KG1 (cell line): ENCODE measurements around the gene CIT.
"Not testable (repeated sequence)": the region's sequence is repeated elsewhere in the genome, so short reads cannot be mapped to it uniquely, and the experiment has no call there.

ENCODE experiments used
- DNase-seq: peaks from one replicate; lab custom pipeline; 2025; lab: John Stamatoyannopoulos, UW

The CIT gene

GRCh38 chr12:119678459-119678858 is 198.7 kb downstream of the CIT start:
- no peak for DNase-seq

- no peak for DNase-seq
Measured at GRCh38 chr12:119676573-119676972, 200.5 kb downstream of the CIT start.

- DNase-seq, result no peak
Measured at GRCh38 chr12:119676022-119676421, 201.1 kb downstream of the CIT start.

GRCh38 chr12:119674560-119674959 is 202.6 kb downstream of the CIT start:
- no peak for DNase-seq

- DNase-seq, result no peak
Measured at GRCh38 chr12:119673634-119674033, 203.5 kb downstream of the CIT start.

DNA sequence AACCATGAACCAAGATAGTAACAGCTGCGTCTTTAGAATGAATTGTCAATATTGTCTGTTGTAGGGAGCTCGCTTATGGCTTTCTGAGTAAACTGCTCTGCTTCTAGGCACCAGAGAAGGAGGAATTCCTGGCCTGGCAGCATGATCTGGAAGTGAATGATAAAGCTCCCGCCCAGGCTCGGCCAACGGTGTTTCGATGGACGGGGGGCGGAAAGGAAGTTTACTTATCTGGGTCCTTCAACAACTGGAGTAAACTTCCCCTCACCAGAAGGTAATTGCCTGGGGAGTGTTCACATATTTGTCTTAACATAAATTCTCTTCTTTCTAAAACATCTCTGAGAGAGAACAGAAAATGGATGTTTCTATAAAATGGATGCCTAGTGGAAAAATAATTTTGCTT is 204.9 kb downstream of the CIT start:
- no peak for DNase-seq

- no peak for DNase-seq
Measured at GRCh38 chr12:119671070-119671469, 206.1 kb downstream of the CIT start.

- no peak for DNase-seq
Measured at GRCh38 chr12:119669744-119670472, 207.2 kb downstream of the CIT start.

GRCh38 chr12:119668324-119668841 is 208.7 kb downstream of the CIT start:
- no peak for DNase-seq

GRCh38 chr12:119667577-119668323 is 209.4 kb downstream of the CIT start, which contains the start of gene PRKAB1:
Gene PRKAB1, plus strand, starts transcription at chr12:119668133. Its CDS starts 112 bp downstream, at chr12:119668245.
- DNase-seq, result peak; percentile 96

GRCh38 chr12:119666900-119667576 is 210.1 kb downstream of the CIT start:
- peak; percentile 35 for DNase-seq

DNA sequence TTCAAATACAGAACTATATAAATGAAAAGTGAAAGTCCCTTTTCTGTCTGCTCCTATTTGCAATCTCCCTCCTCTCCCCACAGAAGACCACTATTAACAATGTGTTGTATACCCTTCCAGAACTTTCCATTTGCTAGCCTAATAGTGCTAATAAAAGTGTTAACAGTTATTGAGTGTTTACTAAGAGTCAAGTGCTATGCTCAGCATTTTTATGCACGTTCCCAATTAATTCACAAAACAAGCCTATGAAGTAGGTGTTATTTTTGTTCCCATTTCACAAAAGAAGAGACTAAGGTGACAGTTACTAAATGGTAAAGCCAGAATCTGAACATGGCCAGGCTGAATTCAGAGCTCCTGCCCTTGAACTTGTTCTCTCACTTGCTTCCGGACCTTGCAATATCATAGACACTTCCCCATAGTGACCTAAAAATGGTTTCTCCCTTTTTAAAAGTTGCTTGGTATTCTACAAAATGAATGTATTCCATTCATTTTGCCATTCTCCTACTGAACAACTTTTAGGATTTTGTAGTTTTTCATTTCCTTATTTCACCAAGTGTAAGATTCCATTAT is 210.8 kb downstream of the CIT start:
- DNase-seq, result no peak

DNA sequence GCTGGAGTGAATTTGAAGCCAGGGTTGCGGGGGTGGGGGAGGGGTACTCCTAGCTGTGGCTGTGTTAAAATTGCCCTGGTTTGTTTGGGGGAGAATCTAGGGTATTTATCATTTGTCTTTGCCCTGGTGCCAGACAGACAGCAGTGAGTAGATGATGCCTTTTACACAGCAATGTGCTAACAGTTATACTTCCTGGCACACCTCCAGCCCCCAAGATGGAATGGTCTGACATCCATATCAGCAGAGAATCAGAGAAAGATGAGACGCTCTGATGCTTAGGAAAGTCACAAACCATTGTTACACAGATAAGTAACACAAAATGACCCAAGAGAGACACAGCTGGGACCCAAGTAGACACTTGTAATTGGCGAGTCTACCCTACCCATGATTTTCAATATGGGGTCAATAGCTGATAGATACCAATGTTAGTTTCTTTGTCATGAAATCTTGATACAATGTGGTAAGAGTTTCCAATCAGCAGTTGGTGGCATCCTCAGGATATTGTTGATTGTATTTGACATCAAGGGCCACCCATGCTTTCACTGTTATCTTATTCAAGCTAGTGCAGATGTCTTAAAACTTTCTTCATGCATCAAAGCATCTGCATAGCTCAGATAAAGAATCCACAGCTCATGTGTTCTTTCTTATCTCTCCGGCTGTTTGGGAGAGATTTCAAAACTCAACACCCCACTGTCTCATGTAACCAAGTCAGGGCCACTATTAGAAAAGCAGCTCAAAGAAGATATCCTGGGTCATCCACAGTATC is 211.8 kb downstream of the CIT start:
- no peak for DNase-seq

GRCh38 chr12:119664642-119665041 is 212.5 kb downstream of the CIT start:
- DNase-seq, result no peak

- DNase-seq, result no peak
Measured at GRCh38 chr12:119661882-119662281, 215.2 kb downstream of the CIT start.

DNA sequence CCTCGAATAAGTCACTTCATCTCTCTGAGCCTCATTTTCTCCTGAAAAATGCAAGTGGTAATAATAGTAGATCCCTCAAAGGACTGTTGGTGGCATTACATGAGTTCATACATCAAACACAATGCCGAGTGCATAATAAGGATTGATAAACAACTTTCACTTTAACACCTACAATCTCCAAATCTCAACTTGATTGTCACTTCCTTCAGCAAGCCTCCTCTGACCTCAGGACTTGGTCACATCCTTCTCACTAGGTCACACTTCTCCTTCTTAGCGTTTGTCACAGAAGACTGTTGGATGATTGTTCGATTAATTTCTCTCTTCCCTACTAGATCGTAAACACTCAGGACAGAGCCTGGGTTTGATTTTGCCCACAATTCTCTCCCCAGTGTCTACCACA is 217.0 kb downstream of the CIT start:
- DNase-seq, result no peak

- DNase-seq, result no peak
Measured at GRCh38 chr12:119659289-119659897, 217.7 kb downstream of the CIT start.

- not testable (repeated sequence) for DNase-seq
Measured at GRCh38 chr12:119658166-119658565, 219.0 kb downstream of the CIT start.

GRCh38 chr12:119657001-119657400 is 220.1 kb downstream of the CIT start:
- DNase-seq, result not testable (repeated sequence)

DNA sequence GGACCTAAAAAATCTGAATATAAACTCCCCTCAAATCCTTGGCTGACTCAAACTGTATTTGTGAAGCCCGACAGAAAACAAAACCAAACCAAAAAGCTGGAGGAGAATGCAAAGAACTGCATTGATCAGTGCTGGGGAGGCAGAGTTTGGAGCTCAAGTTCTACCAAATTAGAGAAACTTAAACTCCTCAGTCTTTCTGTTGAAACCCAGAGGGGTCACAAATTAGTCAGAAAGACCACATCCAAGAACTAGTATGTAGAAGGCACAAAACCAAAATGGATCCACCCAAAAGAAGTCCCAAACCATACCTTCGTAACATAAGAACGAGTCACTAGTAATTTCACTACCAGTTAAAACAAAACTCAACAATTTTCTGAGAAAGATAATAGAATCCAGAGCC is 224.5 kb downstream of the CIT start:
- no peak for DNase-seq

DNA sequence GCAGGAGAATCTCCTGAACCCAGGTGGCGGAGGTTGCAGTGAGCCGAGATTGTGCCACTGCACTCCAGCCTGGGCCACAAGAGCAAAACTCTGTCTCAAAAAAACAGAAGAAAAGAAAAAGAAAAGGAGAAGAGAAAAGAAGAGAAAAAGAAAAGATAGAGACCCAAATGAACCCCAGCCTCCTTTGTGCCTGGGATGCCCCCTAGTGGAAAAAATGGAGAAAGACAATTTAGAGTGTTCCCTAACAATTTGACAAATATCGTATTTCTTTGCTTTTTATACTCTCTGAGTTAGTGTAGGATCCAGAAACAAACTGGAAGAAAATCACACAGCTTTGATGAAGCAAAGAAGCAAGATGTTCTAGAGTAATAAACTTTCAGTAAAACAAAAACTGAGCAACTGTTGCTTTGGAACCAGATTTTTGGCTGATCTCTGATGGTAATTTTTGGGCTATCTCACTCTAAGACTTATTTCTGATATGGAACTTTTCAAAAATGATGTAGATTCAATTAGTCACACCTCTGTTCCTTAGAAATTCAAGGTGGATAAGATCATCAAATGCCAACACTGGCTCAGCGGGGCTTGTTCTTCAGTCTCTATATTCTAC is 227.8 kb downstream of the CIT start:
- DNase-seq, result no peak
